ENCODE results near the gene ATP1B3.

DNA sequence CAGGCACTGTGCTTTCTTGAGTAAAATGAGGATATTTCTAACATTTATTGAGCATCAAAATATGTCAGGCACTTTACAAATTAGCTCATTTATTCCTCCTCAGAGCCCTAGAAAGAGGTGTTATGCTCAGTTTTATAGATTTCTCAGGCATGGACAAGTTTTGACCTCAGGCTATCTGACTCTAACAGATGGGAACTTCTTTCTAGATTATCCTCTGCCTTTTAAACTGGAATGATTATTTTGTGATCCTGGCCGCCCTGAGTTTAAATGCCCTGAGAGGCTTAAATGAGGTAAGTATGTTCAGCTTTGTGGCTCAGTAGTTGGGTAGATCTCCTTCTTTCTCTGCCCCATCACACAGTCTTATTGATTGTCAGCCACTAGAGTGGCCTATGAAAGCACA, 32.3 kb upstream of the ATP1B3 start:
- TF ChIP-seq TBP (CRISPR knock-in tag; IDR thresholded peaks at IDR 0.05) (no peak), ZNF737 (CRISPR knock-in tag; IDR thresholded peaks at IDR 0.05; ENCODE audit: borderline replicate concordance) (no peak), ZNF331 (CRISPR knock-in tag; IDR thresholded peaks at IDR 0.05) (no peak)
- TF ChIP-seq, protein P1, sequence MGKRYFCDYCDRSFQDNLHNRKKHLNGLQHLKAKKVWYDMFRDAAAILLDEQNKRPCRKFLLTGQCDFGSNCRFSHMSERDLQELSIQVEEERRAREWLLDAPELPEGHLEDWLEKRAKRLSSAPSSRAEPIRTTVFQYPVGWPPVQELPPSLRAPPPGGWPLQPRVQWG (CRISPR knock-in tag; IDR thresholded peaks at IDR 0.05; ENCODE audit: borderline replicate concordance, low read depth), result no peak

Measured in HepG2 (cell line).